DND-41 (cell line): ENCODE results near the gene PLA2G4E.

ENCODE experiments used
- CTCF ChIP-seq: IDR thresholded peaks from 2 replicates; pipeline ENCODE4 v1.5.1; 2012; ENCODE audit warnings: borderline replicate concordance, low read length, moderate library complexity, mild to moderate bottlenecking; ENCODE audit not compliant: poor library complexity, severe bottlenecking; ENCODE audit errors: extremely low read depth
- EZH2 ChIP-seq: IDR thresholded peaks from 3 replicates; pipeline ENCODE4 v1.6.1; 2012; ENCODE audit warnings: borderline replicate concordance, low read depth, mild to moderate bottlenecking, moderate library complexity, low read length, inconsistent platforms; ENCODE audit not compliant: severe bottlenecking

GRCh38 chr15:42007386-42007785 lies 13.5 kb downstream of the PLA2G4E start:
- TF ChIP-seq CTCF (no peak), EZH2 (no peak)
